ENCODE results near the gene NCKAP5.

Gene NCKAP5

DNA sequence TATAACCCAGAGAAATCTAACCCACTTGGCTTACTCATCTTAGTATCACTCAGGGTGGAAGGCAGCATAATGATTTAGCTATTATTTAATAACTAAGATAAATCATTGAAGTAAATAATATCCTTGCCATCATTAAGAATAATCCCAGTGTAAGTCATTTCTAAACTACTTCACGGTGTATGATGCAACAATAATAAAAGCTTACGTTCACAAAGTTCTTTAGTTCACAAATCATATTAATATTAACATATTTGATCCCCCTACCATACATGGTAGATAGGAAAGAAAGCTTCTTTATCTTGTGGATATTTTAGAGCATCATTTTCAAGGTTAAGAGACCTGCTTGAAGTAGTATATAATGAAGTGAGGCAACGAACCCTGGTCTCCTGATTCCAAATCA, 401.0 kb downstream of the NCKAP5 start:
- Histone ChIP-seq H3K36me3 (ENCODE audit: insufficient read depth, insufficient read length, low read length) (no peaks in the 10 kb centered on the region), H3K27me3 (ENCODE audit: insufficient read depth, insufficient read length) (no peaks in the 10 kb centered on the region), H3K9me3 (ENCODE audit: insufficient read depth, low read length) (no peaks in the 10 kb centered on the region), H3K4me3 (ENCODE audit: insufficient read length, low read depth) (no peak overlapping the region), H3K4me1 (ENCODE audit: insufficient read depth, insufficient read length) (no peaks in the 10 kb centered on the region), H3K9ac (ENCODE audit: insufficient read length, low read depth) (no peak overlapping the region)
- no peak for DNase-seq (ENCODE audit: low read depth, low spot score)
- no peak for TF ChIP-seq ZNF274 (IDR thresholded peaks at IDR 0.05; ENCODE audit: low read depth, low read length)
- TF ChIP-seq SUZ12 (IDR thresholded peaks at IDR 0.05; ENCODE audit: extremely low read depth, insufficient read depth, insufficient read length) = no peak
- TF ChIP-seq YY1 (IDR thresholded peaks at IDR 0.05; ENCODE audit: insufficient read depth, insufficient read length) = no peak

DNA sequence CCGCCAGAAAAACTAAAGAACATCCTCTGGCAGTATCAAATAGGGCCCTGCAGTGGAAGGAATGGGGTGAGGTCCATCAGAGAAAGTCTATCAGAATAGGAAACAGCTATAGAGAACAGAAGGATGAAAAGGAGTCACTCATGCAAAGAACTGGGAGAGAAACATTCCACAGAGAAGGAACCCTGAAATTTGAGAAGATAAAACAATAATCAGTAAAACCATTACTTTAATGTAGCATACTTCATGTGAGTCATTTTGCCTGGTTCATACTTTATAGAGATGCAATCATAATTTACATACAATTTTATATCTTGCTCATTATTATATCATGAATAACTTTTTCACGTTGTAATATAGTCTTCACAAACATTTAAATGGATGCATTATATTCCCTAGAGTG, 402.2 kb downstream of the NCKAP5 start:
- Histone ChIP-seq H3K4me3 (ENCODE audit: insufficient read length, low read depth) (no peak overlapping the region), H3K9me3 (ENCODE audit: insufficient read depth, low read length) (no peaks in the 10 kb centered on the region), H3K27me3 (ENCODE audit: insufficient read depth, insufficient read length) (no peaks in the 10 kb centered on the region), H3K4me1 (ENCODE audit: insufficient read depth, insufficient read length) (no peaks in the 10 kb centered on the region), H3K36me3 (ENCODE audit: insufficient read depth, insufficient read length, low read length) (no peaks in the 10 kb centered on the region), H3K9ac (ENCODE audit: insufficient read length, low read depth) (no peak overlapping the region)
- TF ChIP-seq YY1 (IDR thresholded peaks at IDR 0.05; ENCODE audit: insufficient read depth, insufficient read length) (no peak), ZNF274 (IDR thresholded peaks at IDR 0.05; ENCODE audit: low read depth, low read length) (no peak), SUZ12 (IDR thresholded peaks at IDR 0.05; ENCODE audit: extremely low read depth, insufficient read depth, insufficient read length) (no peak)
- DNase-seq (ENCODE audit: low read depth, low spot score) = no peak

- no peak for DNase-seq (ENCODE audit: low read depth, low spot score)
- Histone ChIP-seq H3K4me3 (ENCODE audit: insufficient read length, low read depth) (no peak overlapping the region), H3K27me3 (ENCODE audit: insufficient read depth, insufficient read length) (no peaks in the 10 kb centered on the region), H3K9ac (ENCODE audit: insufficient read length, low read depth) (no peak overlapping the region), H3K4me1 (ENCODE audit: insufficient read depth, insufficient read length) (no peaks in the 10 kb centered on the region), H3K36me3 (ENCODE audit: insufficient read depth, insufficient read length, low read length) (no peaks in the 10 kb centered on the region), H3K9me3 (ENCODE audit: insufficient read depth, low read length) (no peaks in the 10 kb centered on the region)
- no peak for TF ChIP-seq YY1 (IDR thresholded peaks at IDR 0.05; ENCODE audit: insufficient read depth, insufficient read length)
- no peak for TF ChIP-seq ZNF274 (IDR thresholded peaks at IDR 0.05; ENCODE audit: low read depth, low read length)
Observed at GRCh38 chr2:133163111-133163510, 405.2 kb downstream of the NCKAP5 start.

DNA sequence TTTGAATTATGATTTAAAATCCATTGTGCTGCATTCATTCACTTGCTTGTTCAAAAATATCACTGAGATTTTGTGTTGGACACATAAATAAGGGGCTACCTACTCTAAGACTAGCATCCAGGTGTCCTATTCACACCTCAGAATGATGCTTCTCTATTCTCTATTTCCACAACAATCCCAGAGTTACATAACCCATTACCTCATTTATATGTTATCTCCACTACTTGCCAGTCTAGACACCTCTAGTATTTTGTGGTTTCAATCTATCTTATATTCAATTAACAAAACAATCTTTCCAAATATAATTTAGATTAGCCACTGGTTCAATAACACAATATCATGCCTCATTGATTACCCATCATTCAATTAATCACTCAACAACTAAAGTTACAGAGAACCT, 409.8 kb downstream of the NCKAP5 start:
- Histone ChIP-seq H3K9me3 (ENCODE audit: insufficient read depth, low read length) (peaks cover 6% of the 10 kb centered on the region; the same call in 1 of the 2 replicates), H3K4me1 (ENCODE audit: insufficient read depth, insufficient read length) (no peaks in the 10 kb centered on the region), H3K27me3 (ENCODE audit: insufficient read depth, insufficient read length) (no peaks in the 10 kb centered on the region), H3K9ac (ENCODE audit: insufficient read length, low read depth) (no peak overlapping the region), H3K36me3 (ENCODE audit: insufficient read depth, insufficient read length, low read length) (no peaks in the 10 kb centered on the region), H3K4me3 (ENCODE audit: insufficient read length, low read depth) (no peak overlapping the region)
- TF ChIP-seq YY1 (IDR thresholded peaks at IDR 0.05; ENCODE audit: insufficient read depth, insufficient read length) (no peak), SUZ12 (IDR thresholded peaks at IDR 0.05; ENCODE audit: extremely low read depth, insufficient read depth, insufficient read length) (no peak), ZNF274 (IDR thresholded peaks at IDR 0.05; ENCODE audit: low read depth, low read length) (no peak)
- no peak for DNase-seq (ENCODE audit: low read depth, low spot score)

DNA sequence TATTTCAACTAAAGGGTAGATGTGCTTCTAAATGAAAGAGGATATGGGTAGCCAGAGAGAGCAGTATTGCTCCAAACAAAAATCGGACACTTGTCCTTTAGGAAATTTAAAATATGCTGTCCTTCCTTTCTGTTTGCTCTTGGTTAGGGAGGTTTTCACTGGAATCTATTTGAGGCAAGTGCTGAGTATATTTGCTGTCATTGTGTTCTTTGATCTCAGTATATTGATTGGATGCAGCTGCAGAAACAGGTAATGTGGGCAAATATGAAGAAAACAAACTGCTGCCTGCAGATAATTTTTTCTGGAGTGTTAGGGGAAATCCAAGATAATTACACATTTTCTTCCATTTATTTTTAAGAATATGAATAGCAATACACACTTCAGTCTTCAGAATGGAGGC, 410.2 kb downstream of the NCKAP5 start:
- TF ChIP-seq YY1 (IDR thresholded peaks at IDR 0.05; ENCODE audit: insufficient read depth, insufficient read length) (no peak), SUZ12 (IDR thresholded peaks at IDR 0.05; ENCODE audit: extremely low read depth, insufficient read depth, insufficient read length) (no peak), ZNF274 (IDR thresholded peaks at IDR 0.05; ENCODE audit: low read depth, low read length) (no peak)
- Histone ChIP-seq H3K4me1 (ENCODE audit: insufficient read depth, insufficient read length) (no peaks in the 10 kb centered on the region), H3K9me3 (ENCODE audit: insufficient read depth, low read length) (peaks cover 6% of the 10 kb centered on the region; the same call in 1 of the 2 replicates), H3K36me3 (ENCODE audit: insufficient read depth, insufficient read length, low read length) (no peaks in the 10 kb centered on the region), H3K27me3 (ENCODE audit: insufficient read depth, insufficient read length) (no peaks in the 10 kb centered on the region), H3K9ac (ENCODE audit: insufficient read length, low read depth) (no peak overlapping the region), H3K4me3 (ENCODE audit: insufficient read length, low read depth) (no peak overlapping the region)
- DNase-seq (ENCODE audit: low read depth, low spot score) = no peak

GRCh38 chr2:133157141-133157540, 411.1 kb downstream of the NCKAP5 start:
- Histone ChIP-seq H3K9me3 (ENCODE audit: insufficient read depth, low read length) (peaks cover 6% of the 10 kb centered on the region; the same call in 1 of the 2 replicates), H3K4me1 (ENCODE audit: insufficient read depth, insufficient read length) (no peaks in the 10 kb centered on the region), H3K27me3 (ENCODE audit: insufficient read depth, insufficient read length) (no peaks in the 10 kb centered on the region), H3K4me3 (ENCODE audit: insufficient read length, low read depth) (no peak overlapping the region), H3K36me3 (ENCODE audit: insufficient read depth, insufficient read length, low read length) (no peaks in the 10 kb centered on the region), H3K9ac (ENCODE audit: insufficient read length, low read depth) (no peak overlapping the region)
- TF ChIP-seq ZNF274 (IDR thresholded peaks at IDR 0.05; ENCODE audit: low read depth, low read length) = no peak
- TF ChIP-seq SUZ12 (IDR thresholded peaks at IDR 0.05; ENCODE audit: extremely low read depth, insufficient read depth, insufficient read length) = no peak
- TF ChIP-seq YY1 (IDR thresholded peaks at IDR 0.05; ENCODE audit: insufficient read depth, insufficient read length) = no peak
- DNase-seq (ENCODE audit: low read depth, low spot score) = no peak

DNA sequence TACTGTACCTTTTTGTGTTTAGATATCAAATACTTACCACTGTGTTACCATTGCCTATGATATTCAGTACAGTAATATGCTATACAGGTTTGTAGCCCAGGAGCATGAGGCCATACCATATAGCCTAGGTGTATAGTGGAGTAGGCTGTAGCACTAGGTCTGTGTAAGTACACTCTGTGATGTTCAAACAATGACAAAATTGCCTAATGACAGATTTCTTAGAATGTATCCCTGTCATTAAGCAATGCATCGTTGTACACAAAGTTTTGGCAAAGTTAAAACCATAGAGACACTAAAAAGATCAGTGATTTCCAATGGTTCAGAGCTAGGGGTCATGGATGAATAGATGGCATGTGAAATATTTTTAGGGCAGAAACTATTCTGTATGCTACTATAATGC, 415.5 kb downstream of the NCKAP5 start:
- no peaks in the 10 kb centered on the region for H3K4me1 ChIP-seq (ENCODE audit: insufficient read depth, insufficient read length)
- no peaks in the 10 kb centered on the region for H3K36me3 ChIP-seq (ENCODE audit: insufficient read depth, insufficient read length, low read length)
- no peak overlapping the region for H3K9ac ChIP-seq (ENCODE audit: insufficient read length, low read depth)
- H3K9me3 ChIP-seq (ENCODE audit: insufficient read depth, low read length) = peaks cover 6% of the 10 kb centered on the region; the same call in 1 of the 2 replicates
- H3K4me3 ChIP-seq (ENCODE audit: insufficient read length, low read depth) = no peak overlapping the region
- no peak for DNase-seq (ENCODE audit: low read depth, low spot score)
- no peaks in the 10 kb centered on the region for H3K27me3 ChIP-seq (ENCODE audit: insufficient read depth, insufficient read length)
- TF ChIP-seq ZNF274 (IDR thresholded peaks at IDR 0.05; ENCODE audit: low read depth, low read length) = no peak
- no peak for TF ChIP-seq SUZ12 (IDR thresholded peaks at IDR 0.05; ENCODE audit: extremely low read depth, insufficient read depth, insufficient read length)
- TF ChIP-seq YY1 (IDR thresholded peaks at IDR 0.05; ENCODE audit: insufficient read depth, insufficient read length) = no peak

- Histone ChIP-seq H3K9ac (ENCODE audit: insufficient read length, low read depth) (no peak overlapping the region), H3K36me3 (ENCODE audit: insufficient read depth, insufficient read length, low read length) (no peaks in the 10 kb centered on the region), H3K9me3 (ENCODE audit: insufficient read depth, low read length) (no peaks in the 10 kb centered on the region), H3K4me1 (ENCODE audit: insufficient read depth, insufficient read length) (no peaks in the 10 kb centered on the region), H3K4me3 (ENCODE audit: insufficient read length, low read depth) (no peak overlapping the region), H3K27me3 (ENCODE audit: insufficient read depth, insufficient read length) (no peaks in the 10 kb centered on the region)
- no peak for DNase-seq (ENCODE audit: low read depth, low spot score)
- TF ChIP-seq YY1 (IDR thresholded peaks at IDR 0.05; ENCODE audit: insufficient read depth, insufficient read length) = no peak
- TF ChIP-seq SUZ12 (IDR thresholded peaks at IDR 0.05; ENCODE audit: extremely low read depth, insufficient read depth, insufficient read length) = no peak
- no peak for TF ChIP-seq ZNF274 (IDR thresholded peaks at IDR 0.05; ENCODE audit: low read depth, low read length)
Observed at GRCh38 chr2:133148187-133148586, 420.1 kb downstream of the NCKAP5 start.

Data from NT2/D1 (cell line).